Skeletal muscle tissue (tissue), 4 donors: Measurements from ENCODE around the gene NCAPG2. TPM values are rescaled to one million over a fixed set of nuclear protein-coding genes. Genes with fewer than 3 reads are reported as not detected.
"Not testable (repeated sequence)": the region's sequence is repeated elsewhere in the genome, so short reads cannot be mapped to it uniquely, and the experiment has no call there.

ENCODE experiments used
- H3K27ac ChIP-seq: one replicate; pipeline ENCODE4 v1.7.0; 2013; ENCODE audit warnings: mild to moderate bottlenecking, low read depth, low read length, inconsistent platforms
- H3K27me3 ChIP-seq, 3 donors: one replicate each; pipeline ENCODE4 v1.7.0; 2013; ENCODE audit warnings: low read length in 3 of 3; ENCODE audit not compliant: control insufficient read depth in 3 of 3, insufficient read depth in 3 of 3
- H3K36me3 ChIP-seq, 3 donors: one replicate each; pipeline ENCODE4 v1.7.0; 2013; ENCODE audit warnings: low read length in 3 of 3; ENCODE audit not compliant: control insufficient read depth in 3 of 3, insufficient read depth in 3 of 3
- H3K4me1 ChIP-seq, 3 donors: one replicate each; pipeline ENCODE4 v1.7.0; 2013; ENCODE audit warnings: low read length in 3 of 3, mild to moderate bottlenecking in 3 of 3; ENCODE audit not compliant: control insufficient read depth in 3 of 3, insufficient read depth in 3 of 3
- H3K4me3 ChIP-seq, 3 donors: one replicate each; pipeline ENCODE4 v1.7.0; 2013; ENCODE audit warnings: low read length in 3 of 3
- H3K9ac ChIP-seq, 3 donors: one replicate each; pipeline ENCODE4 v1.7.0; 2013; ENCODE audit warnings: low read length in 3 of 3, mild to moderate bottlenecking in 3 of 3, moderate library complexity in 2 of 3, low read depth in 1 of 3
- H3K9me3 ChIP-seq, 3 donors: one replicate each; pipeline ENCODE4 v1.7.0; 2013; ENCODE audit warnings: low read length in 3 of 3; ENCODE audit not compliant: control insufficient read depth in 3 of 3
- total RNA-seq: library from RNA; depleted of rRNA; stranded (reverse); fragments of >200 nt; gene quantifications from one replicate; pipeline ENCODE4 v1.2.3, GENCODE V29; 2014
- donor health status: Osteomylitis.

Gene NCAPG2
- total RNA-seq, 1 donor from 2014 or later: 9.4 TPM

DNA sequence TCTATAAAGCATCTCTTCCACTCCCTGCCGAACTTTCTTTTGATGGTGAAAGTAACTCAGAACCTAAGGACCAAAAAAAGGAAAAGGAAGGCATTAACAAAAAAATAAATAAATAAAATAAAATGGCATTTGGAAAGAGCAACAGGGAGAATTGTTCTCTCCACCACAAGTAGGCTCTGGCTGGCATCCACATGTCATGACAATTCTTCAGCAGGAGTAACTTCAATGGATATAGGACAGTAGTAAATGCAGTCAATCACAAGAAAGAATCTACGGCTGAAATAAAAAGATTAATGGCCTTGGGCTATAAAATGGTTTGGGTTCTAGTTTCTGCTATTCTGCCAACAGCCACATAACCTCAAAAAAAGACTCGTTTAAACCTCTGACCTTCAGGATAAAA, 23.9 kb downstream of the NCAPG2 start:
- Histone ChIP-seq H3K36me3 (peaks cover under 1 to 15% (median 14%) of the 10 kb centered on the region in 3 donors), H3K4me1 (no peaks in the 10 kb centered on the region), H3K27ac (no peak overlapping the region), H3K9me3 (no peaks in the 10 kb centered on the region), H3K27me3 (no peaks in the 10 kb centered on the region), H3K4me3 (no peak overlapping the region), H3K9ac (no peak overlapping the region)

DNA sequence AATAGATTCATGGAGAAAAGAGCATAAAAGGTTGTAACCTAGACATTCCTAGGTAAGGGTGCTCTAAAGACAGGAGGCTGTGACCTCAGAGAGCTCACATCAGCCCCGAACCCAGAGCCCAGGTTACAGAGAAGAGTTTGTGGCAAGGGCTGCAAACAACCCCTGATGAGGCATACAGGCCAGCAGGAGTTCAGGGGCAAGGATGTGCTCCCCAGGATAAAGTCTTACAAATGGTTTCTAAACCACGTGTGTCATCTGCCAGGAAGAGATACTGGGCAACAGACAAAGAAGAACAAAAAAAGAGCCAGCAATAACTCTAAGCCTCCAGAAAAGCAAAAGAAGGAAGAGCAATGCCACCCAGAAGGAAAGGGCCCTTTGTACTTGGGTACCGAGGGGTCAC, 27.7 kb downstream of the NCAPG2 start:
- Histone ChIP-seq H3K36me3 (peaks cover 6 to 15% (median 14%) of the 10 kb centered on the region in 3 donors), H3K4me1 (no peaks in the 10 kb centered on the region), H3K27ac (no peak overlapping the region), H3K9ac (no peak overlapping the region), H3K27me3 (no peaks in the 10 kb centered on the region), H3K9me3 (no peaks in the 10 kb centered on the region), H3K4me3 (no peak overlapping the region)

DNA sequence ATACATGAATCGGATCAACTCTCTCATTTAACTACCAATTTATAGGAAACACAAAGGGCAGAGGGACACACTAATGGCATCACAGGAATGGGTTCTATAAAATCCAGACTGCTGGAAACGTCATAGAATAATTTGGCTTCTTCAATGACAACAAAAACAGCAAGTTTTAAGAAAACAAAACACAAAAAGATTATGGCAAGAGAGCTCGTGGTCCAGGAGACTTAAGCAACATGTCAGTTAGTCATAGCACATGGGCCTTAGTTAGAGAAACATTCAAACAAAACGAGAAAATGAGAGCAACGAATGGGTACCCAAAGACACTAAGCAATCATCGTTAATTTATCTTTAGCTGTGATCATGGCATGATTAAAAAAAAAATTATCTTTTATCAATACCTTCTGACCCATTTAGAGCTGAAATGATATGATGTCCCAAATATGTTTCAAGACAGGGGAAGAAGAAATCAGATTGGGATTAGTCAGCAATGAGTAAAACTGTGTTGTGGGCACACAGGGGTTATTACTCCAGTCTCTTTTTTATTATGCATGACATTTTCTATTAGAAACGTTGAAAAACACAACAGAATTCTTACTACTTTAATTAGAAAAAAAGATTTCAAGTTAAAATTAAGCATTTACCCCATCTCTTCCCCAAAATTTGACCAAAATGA, 28.3 kb downstream of the NCAPG2 start:
- Histone ChIP-seq H3K36me3 (peaks cover 6 to 15% (median 15%) of the 10 kb centered on the region in 3 donors), H3K4me3 (no peak overlapping the region), H3K27me3 (no peaks in the 10 kb centered on the region), H3K9me3 (no peaks in the 10 kb centered on the region), H3K9ac (no peak overlapping the region), H3K27ac (no peak overlapping the region), H3K4me1 (no peaks in the 10 kb centered on the region)

DNA sequence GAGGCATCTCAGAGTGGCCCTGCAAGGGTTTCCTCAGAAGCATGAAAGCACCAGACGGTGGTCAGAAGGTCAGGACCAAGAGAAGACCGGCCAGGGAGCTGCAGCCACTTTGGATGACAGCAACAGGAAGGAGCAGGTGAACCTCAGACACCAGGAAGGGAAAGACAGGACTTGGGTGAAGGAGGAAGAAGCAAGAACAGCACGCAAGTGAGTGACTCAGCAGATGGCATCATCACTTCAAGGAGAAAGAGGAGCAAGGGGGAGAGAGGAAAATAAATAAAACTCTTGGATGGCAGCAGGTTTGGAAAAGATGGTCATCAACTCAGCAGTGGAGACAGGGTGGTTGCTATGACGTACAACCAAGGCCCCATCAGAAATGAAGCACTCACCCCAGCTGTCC, 31.6 kb downstream of the NCAPG2 start:
- peaks cover under 1 to 9% (median 7%) of the 10 kb centered on the region in 3 donors for H3K36me3 ChIP-seq
- H3K9ac ChIP-seq: no peak overlapping the region
- H3K4me3 ChIP-seq: no peak overlapping the region
- H3K4me1 ChIP-seq: no peaks in the 10 kb centered on the region
- H3K27me3 ChIP-seq: no peaks in the 10 kb centered on the region
- no peaks in the 10 kb centered on the region for H3K9me3 ChIP-seq
- no peak overlapping the region for H3K27ac ChIP-seq

- H3K27me3 ChIP-seq, H3K27ac ChIP-seq, H3K9me3 ChIP-seq, H3K4me1 ChIP-seq, H3K4me3 ChIP-seq, H3K9ac ChIP-seq: not testable (repeated sequence)
- H3K36me3 ChIP-seq: peaks cover 4 to 12% (median 9%) of the 10 kb centered on the region in 3 donors
Observed at GRCh38 chr7:158668086-158668485, 36.5 kb downstream of the NCAPG2 start.

DNA sequence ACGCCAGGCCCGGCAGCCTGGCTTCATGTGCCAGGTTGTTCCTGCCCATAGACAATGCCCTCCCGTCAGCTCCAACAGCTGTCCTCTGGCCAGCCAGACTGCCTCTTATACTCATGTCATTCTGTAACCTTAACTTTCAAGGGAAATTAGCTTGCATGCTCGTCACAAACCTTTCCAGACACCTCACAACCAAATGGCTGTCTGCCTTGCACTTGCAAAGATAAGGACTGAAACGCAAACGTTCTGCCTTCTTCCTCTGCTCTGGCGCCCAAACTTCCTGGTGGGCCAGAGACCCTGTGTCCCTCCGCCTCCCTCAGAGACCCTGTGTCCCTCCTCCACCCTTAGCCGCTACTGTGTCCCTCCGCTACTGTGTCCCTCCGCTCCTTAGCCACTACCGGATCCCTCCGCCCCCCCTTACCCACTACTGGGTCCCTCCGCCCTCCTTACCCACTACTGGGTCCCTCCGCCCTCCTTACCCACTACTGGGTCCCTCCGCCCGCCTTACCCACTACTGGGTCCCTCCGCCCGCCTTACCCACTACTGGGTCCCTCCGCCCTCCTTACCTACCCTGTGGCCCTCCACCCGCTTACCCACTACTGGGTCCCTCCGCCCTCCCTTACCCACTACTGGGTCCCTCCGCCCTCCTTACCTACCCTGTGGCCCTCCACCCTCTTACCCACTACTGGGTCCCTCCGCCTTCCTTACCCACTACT, 37.5 kb downstream of the NCAPG2 start:
- H3K4me1 ChIP-seq, H3K9me3 ChIP-seq, H3K4me3 ChIP-seq, H3K27ac ChIP-seq, H3K27me3 ChIP-seq, H3K9ac ChIP-seq: not testable (repeated sequence)
- peaks cover 10 to 19% (median 13%) of the 10 kb centered on the region in 3 donors for H3K36me3 ChIP-seq

GRCh38 chr7:158666401-158666800, 38.2 kb downstream of the NCAPG2 start:
- Histone ChIP-seq H3K36me3 (peaks cover 13 to 19% (median 13%) of the 10 kb centered on the region in 3 donors), H3K9ac (no peak overlapping the region), H3K4me3 (no peak overlapping the region)

DNA sequence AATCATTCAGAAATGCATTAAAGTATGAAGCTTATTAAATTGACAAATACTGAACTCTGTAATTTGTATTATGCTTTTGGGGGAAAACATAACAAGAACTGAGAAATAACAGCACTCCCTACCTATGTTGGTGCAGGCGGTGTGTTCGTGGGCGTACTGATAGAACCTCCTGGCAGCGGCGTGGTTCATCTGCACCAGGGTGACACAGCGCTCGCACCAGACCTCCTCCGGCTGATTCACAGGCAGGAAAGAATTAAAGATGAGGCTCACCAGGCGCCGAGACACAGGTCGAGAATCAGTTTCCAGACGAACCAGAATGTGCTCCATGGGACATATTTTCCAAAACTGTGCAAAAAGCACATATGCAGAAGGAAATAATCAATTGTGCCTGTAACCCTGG, 40.2 kb downstream of the NCAPG2 start:
- Histone ChIP-seq H3K36me3 (peaks cover 10 to 20% (median 13%) of the 10 kb centered on the region in 3 donors), H3K27me3 (no peaks in the 10 kb centered on the region), H3K9me3 (no peaks in the 10 kb centered on the region), H3K27ac (no peak overlapping the region), H3K4me1 (no peaks in the 10 kb centered on the region), H3K4me3 (no peak overlapping the region), H3K9ac (no peak overlapping the region)

More at GRCh38 chr7:158666401-158666800, 38.2 kb downstream of the NCAPG2 start:
- Histone ChIP-seq H3K9me3 (no peaks in the 10 kb centered on the region), H3K27ac (no peak overlapping the region), H3K4me1 (no peaks in the 10 kb centered on the region), H3K27me3 (no peaks in the 10 kb centered on the region)

GRCh38 chr7:158663428-158663741, 41.2 kb downstream of the NCAPG2 start:
- Histone ChIP-seq H3K4me1 (no peaks in the 10 kb centered on the region), H3K9ac (no peak overlapping the region), H3K9me3 (no peaks in the 10 kb centered on the region), H3K4me3 (no peak overlapping the region), H3K27ac (no peak overlapping the region), H3K36me3 (peaks cover 10 to 17% (median 13%) of the 10 kb centered on the region in 3 donors), H3K27me3 (no peaks in the 10 kb centered on the region)

- Histone ChIP-seq H3K36me3 (peaks cover 10 to 17% (median 13%) of the 10 kb centered on the region in 3 donors), H3K27ac (no peak overlapping the region), H3K4me3 (no peak overlapping the region), H3K4me1 (no peaks in the 10 kb centered on the region), H3K9ac (no peak overlapping the region), H3K27me3 (no peaks in the 10 kb centered on the region), H3K9me3 (no peaks in the 10 kb centered on the region)
Observed at GRCh38 chr7:158662610-158663427, 41.8 kb downstream of the NCAPG2 start.
